Astrocyte (in vitro differentiated cells and primary cell): Measurements from ENCODE around the gene IFNA7. TPM values are rescaled to one million over a fixed set of nuclear protein-coding genes. Genes with fewer than 3 reads are reported as not detected.
"Not testable (repeated sequence)": the region's sequence is repeated elsewhere in the genome, so short reads cannot be mapped to it uniquely, and the experiment has no call there.

Experiments
- DNase-seq: peaks from one replicate; pipeline ENCODE4 v3.0.0-alpha.2; 2010; ENCODE audit warnings: low read depth
- FAIRE-seq: peaks from 2 replicates; lab custom pipeline; 2011; peaks lifted over from hg19 to GRCh38; lab: Jason Lieb, UNC
- H2AFZ ChIP-seq: 2 replicates; pipeline ENCODE4 v1.6.0; 2012; ENCODE audit warnings: low read depth, low read length, inconsistent platforms
- H3K27ac ChIP-seq: 2 replicates; pipeline ENCODE4 v1.5.1; 2011; ENCODE audit warnings: low read depth, low read length, inconsistent platforms
- H3K27me3 ChIP-seq: 2 replicates; pipeline ENCODE4 v1.6.0; 2011; ENCODE audit warnings: low read length, inconsistent platforms; ENCODE audit not compliant: insufficient read depth
- H3K36me3 ChIP-seq: 2 replicates; pipeline ENCODE4 v1.5.1; 2011; ENCODE audit warnings: low read length, inconsistent platforms; ENCODE audit not compliant: insufficient read depth
- H3K4me1 ChIP-seq: 2 replicates; pipeline ENCODE4 v1.5.1; 2011; ENCODE audit warnings: low read length, inconsistent platforms; ENCODE audit not compliant: insufficient read depth
- H3K4me2 ChIP-seq: 2 replicates; pipeline ENCODE4 v1.6.0; 2012; ENCODE audit warnings: low read length, inconsistent platforms
- H3K4me3 ChIP-seq: 2 replicates; pipeline ENCODE4 v1.5.1; 2011; ENCODE audit warnings: low read depth, mild to moderate bottlenecking, low read length, inconsistent platforms; ENCODE audit not compliant: insufficient read depth
- H3K79me2 ChIP-seq: 2 replicates; pipeline ENCODE4 v1.6.0; 2012; ENCODE audit warnings: mild to moderate bottlenecking, low read length, inconsistent platforms; ENCODE audit not compliant: insufficient read depth
- H3K9ac ChIP-seq: 2 replicates; pipeline ENCODE4 v1.6.0; 2012; ENCODE audit warnings: mild to moderate bottlenecking, low read length, inconsistent platforms
- H3K9me3 ChIP-seq: 2 replicates; pipeline ENCODE4 v1.5.1; 2012; ENCODE audit warnings: low read depth, mild to moderate bottlenecking, low read length, inconsistent platforms; ENCODE audit not compliant: insufficient read depth
- H4K20me1 ChIP-seq: 2 replicates; pipeline ENCODE4 v1.6.0; 2012; ENCODE audit warnings: low read length, inconsistent platforms; ENCODE audit not compliant: insufficient read depth
- H3K27ac Mint-ChIP-seq: one replicate; pipeline ENCODE4 v1.8.0; 2021; ENCODE audit warnings: mild to moderate bottlenecking, mixed read lengths; ENCODE audit not compliant: unreplicated experiment
- H3K27me3 Mint-ChIP-seq: one replicate; pipeline ENCODE4 v1.8.0; 2021; ENCODE audit warnings: low read depth, mixed read lengths; ENCODE audit not compliant: unreplicated experiment
- H3K36me3 Mint-ChIP-seq: one replicate; pipeline ENCODE4 v1.8.0; 2021; ENCODE audit warnings: low read depth, mixed read lengths; ENCODE audit not compliant: unreplicated experiment
- H3K4me1 Mint-ChIP-seq: one replicate; pipeline ENCODE4 v1.8.0; 2021; ENCODE audit warnings: low read depth, mixed read lengths; ENCODE audit not compliant: unreplicated experiment
- H3K4me3 Mint-ChIP-seq: one replicate; pipeline ENCODE4 v1.8.0; 2021; ENCODE audit warnings: mild to moderate bottlenecking, moderate library complexity, mixed read lengths; ENCODE audit not compliant: unreplicated experiment
- H3K9me3 Mint-ChIP-seq: one replicate; pipeline ENCODE4 v1.8.0; 2021; ENCODE audit warnings: mild to moderate bottlenecking, mixed read lengths; ENCODE audit not compliant: unreplicated experiment
- EZH2 ChIP-seq: IDR thresholded peaks from 2 replicates; pipeline ENCODE4 v1.6.1; 2012; ENCODE audit warnings: mild to moderate bottlenecking, low read length, inconsistent platforms; ENCODE audit not compliant: insufficient read depth
- total RNA-seq: library from RNA; stranded (reverse); gene quantifications from 2 replicates; pipeline ENCODE4 v1.2.1, GENCODE V29; 2021
- TF ChIP-seq, protein P1 (sequence below): IDR thresholded peaks from 2 replicates; pipeline ENCODE4 v1.5.1; 2011; ENCODE audit warnings: low read depth, mild to moderate bottlenecking, inconsistent platforms, low read length, moderate library complexity; ENCODE audit not compliant: insufficient read depth

Gene IFNA7
- total RNA-seq, 1 donor from 2014 or later, result not detected

DNA sequence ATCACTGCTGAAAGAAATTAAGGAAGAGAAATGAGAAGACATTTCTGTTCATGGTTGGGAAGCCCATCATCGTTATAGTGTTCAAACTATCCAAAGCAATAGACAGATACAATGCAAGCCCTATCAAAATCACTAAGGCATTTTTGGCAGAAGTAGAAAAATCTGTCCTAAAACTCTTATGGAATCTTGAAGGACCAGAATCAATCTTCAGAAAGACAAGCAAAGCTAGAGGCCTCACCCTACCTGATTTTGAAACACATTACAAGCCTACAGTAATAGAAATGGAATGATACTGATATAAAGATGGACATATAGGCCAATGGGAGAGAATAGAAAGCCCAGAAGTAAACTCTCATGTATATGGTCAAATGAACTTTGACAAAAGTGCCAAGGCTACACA lies 30.7 kb downstream of the IFNA7 start:
- no peak overlapping the region for H3K4me3 ChIP-seq
- no peaks in the 10 kb centered on the region for H3K9me3 ChIP-seq
- H3K36me3 Mint-ChIP-seq, result no peaks in the 10 kb centered on the region
- no peak overlapping the region for H3K4me3 Mint-ChIP-seq
- no peaks in the 10 kb centered on the region for H3K9me3 Mint-ChIP-seq
- no peak overlapping the region for H3K27ac Mint-ChIP-seq
- H3K79me2 ChIP-seq, result no peaks in the 10 kb centered on the region
- DNase-seq (no peak), FAIRE-seq (no peak)
- no peaks in the 10 kb centered on the region for H3K36me3 ChIP-seq
- peaks cover 3% of the 10 kb centered on the region for H3K4me1 Mint-ChIP-seq
- H3K27ac ChIP-seq, result no peak overlapping the region
- peaks cover 2% of the 10 kb centered on the region for H3K27me3 Mint-ChIP-seq
- H3K27me3 ChIP-seq, result no peaks in the 10 kb centered on the region
- H3K4me1 ChIP-seq, result no peaks in the 10 kb centered on the region
- no peak overlapping the region for H3K9ac ChIP-seq
- no peak overlapping the region for H3K4me2 ChIP-seq
- H2AFZ ChIP-seq, result no peak overlapping the region
- TF ChIP-seq, protein P1, sequence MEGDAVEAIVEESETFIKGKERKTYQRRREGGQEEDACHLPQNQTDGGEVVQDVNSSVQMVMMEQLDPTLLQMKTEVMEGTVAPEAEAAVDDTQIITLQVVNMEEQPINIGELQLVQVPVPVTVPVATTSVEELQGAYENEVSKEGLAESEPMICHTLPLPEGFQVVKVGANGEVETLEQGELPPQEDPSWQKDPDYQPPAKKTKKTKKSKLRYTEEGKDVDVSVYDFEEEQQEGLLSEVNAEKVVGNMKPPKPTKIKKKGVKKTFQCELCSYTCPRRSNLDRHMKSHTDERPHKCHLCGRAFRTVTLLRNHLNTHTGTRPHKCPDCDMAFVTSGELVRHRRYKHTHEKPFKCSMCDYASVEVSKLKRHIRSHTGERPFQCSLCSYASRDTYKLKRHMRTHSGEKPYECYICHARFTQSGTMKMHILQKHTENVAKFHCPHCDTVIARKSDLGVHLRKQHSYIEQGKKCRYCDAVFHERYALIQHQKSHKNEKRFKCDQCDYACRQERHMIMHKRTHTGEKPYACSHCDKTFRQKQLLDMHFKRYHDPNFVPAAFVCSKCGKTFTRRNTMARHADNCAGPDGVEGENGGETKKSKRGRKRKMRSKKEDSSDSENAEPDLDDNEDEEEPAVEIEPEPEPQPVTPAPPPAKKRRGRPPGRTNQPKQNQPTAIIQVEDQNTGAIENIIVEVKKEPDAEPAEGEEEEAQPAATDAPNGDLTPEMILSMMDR, result no peak
- TF ChIP-seq EZH2, result no peak
- no peaks in the 10 kb centered on the region for H4K20me1 ChIP-seq

DNA sequence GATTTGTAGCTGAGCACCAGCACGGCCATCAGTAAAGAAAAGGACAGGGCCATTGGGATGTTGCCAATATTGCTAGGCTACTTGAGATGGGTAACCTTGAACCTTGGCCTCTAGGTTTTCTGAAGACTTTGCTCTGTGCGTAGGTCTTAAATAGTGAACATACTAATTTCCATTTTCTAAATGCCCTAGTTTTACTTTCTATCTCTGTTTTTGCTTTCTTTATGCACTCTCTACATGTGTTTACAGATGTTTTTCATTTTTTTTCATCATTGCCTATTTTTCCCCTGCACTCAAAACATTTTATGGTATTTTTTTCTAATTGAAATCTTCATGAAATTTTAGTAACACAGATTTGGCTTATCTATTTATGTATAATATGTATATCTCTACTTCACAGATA lies 35.4 kb downstream of the IFNA7 start, which contains the start of gene IFNA21:
Gene IFNA21 (minus strand): TSS at position 101 of the 400 bp plus-strand sequence. CDS start 48 bp downstream, at position 53.
- not testable (repeated sequence) for H3K4me1 Mint-ChIP-seq, H3K36me3 ChIP-seq, H3K27me3 ChIP-seq, H3K9me3 ChIP-seq, H3K36me3 Mint-ChIP-seq, H3K4me2 ChIP-seq, H3K27ac ChIP-seq, H3K4me3 Mint-ChIP-seq, H3K9ac ChIP-seq, H3K27me3 Mint-ChIP-seq, H2AFZ ChIP-seq, H3K4me1 ChIP-seq, H4K20me1 ChIP-seq, H3K79me2 ChIP-seq, H3K27ac Mint-ChIP-seq, H3K9me3 Mint-ChIP-seq, FAIRE-seq, H3K4me3 ChIP-seq, DNase-seq

- Histone ChIP-seq H3K4me3 (no peak overlapping the region), H4K20me1 (no peaks in the 10 kb centered on the region), H2AFZ (no peak overlapping the region), H3K79me2 (no peaks in the 10 kb centered on the region), H3K36me3 (no peaks in the 10 kb centered on the region), H3K4me2 (no peak overlapping the region), H3K9ac (no peak overlapping the region), H3K9me3 (no peaks in the 10 kb centered on the region), H3K4me1 (no peaks in the 10 kb centered on the region), H3K27ac (no peak overlapping the region), H3K27me3 (no peaks in the 10 kb centered on the region)
- Mint-ChIP-seq H3K27ac (no peak overlapping the region), H3K4me3 (no peak overlapping the region), H3K27me3 (no peaks in the 10 kb centered on the region), H3K4me1 (peaks cover 4% of the 10 kb centered on the region), H3K36me3 (no peaks in the 10 kb centered on the region), H3K9me3 (peaks cover 9% of the 10 kb centered on the region)
- FAIRE-seq (no peak), DNase-seq (no peak)
- TF ChIP-seq, protein P1, result no peak
- no peak for TF ChIP-seq EZH2
Measured at GRCh38 chr9:21165516-21165915, 36.5 kb downstream of the IFNA7 start.
